22Rv1 (cell line): ENCODE results near the gene WASF1.

Source experiments
- H3K27ac ChIP-seq: fragments of 450-650 bp; 2 replicates; pipeline ENCODE4 v1.5.1; 2017
- ZFX ChIP-seq: fragments of 450-650 bp; IDR thresholded peaks from 2 replicates; pipeline ENCODE4 v1.6.1; 2017; ENCODE audit warnings: antibody characterized with exemption, borderline replicate concordance
- TF ChIP-seq, protein P1 (sequence below): fragments of 450-650 bp; IDR thresholded peaks from 2 replicates; pipeline ENCODE4 v1.5.1; 2017; ENCODE audit warnings: mild to moderate bottlenecking

Gene WASF1

DNA sequence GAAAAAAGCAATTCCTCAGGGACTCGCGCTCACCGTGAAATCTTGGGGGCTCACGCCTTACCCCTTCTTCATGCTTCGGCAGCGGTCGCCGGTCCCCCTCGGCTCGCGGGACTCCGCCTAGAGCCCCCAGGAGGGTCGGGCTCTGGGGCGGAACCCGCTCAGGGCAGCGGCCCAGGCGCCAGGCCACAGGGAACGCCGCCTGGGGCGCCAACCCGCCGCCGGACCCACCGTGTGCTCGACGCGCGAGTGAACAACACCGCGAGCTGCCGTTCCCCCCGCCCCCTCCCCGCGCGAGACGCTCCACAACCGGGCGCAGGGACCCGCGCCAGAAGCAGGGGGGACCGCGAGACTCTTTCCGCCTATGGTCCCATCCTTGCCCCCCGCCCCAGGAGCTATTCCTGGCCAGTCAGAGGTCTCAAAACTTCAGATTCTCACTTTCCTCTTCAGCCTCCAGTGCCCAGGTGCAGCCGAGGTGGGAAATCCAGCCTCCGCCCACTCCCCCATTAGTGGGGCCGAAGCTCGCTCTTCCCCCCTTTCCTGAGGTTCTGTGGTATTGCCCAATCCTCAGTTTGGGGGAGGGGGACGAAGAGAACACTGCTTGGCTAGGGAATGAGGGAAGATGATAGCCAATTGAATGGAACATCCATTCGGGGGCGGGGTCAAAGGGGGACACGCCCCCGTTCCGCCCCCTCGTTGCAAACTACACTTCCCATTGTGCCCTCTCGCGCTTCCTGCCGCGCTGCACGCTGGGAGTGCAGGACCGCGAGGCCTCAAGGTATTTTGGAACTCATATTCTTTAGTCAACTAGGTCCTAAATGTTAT lies at the start of gene WASF1:
Gene WASF1, minus strand, starts transcription at position 265 of the 822 bp plus-strand sequence. CDS start 52,069 bp downstream, outside the sequence.
- H3K27ac ChIP-seq, result peak within 1 kb of the TSS; percentile 82
- no peak for TF ChIP-seq ZFX
- TF ChIP-seq, protein P1, sequence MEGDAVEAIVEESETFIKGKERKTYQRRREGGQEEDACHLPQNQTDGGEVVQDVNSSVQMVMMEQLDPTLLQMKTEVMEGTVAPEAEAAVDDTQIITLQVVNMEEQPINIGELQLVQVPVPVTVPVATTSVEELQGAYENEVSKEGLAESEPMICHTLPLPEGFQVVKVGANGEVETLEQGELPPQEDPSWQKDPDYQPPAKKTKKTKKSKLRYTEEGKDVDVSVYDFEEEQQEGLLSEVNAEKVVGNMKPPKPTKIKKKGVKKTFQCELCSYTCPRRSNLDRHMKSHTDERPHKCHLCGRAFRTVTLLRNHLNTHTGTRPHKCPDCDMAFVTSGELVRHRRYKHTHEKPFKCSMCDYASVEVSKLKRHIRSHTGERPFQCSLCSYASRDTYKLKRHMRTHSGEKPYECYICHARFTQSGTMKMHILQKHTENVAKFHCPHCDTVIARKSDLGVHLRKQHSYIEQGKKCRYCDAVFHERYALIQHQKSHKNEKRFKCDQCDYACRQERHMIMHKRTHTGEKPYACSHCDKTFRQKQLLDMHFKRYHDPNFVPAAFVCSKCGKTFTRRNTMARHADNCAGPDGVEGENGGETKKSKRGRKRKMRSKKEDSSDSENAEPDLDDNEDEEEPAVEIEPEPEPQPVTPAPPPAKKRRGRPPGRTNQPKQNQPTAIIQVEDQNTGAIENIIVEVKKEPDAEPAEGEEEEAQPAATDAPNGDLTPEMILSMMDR, result no peak

DNA sequence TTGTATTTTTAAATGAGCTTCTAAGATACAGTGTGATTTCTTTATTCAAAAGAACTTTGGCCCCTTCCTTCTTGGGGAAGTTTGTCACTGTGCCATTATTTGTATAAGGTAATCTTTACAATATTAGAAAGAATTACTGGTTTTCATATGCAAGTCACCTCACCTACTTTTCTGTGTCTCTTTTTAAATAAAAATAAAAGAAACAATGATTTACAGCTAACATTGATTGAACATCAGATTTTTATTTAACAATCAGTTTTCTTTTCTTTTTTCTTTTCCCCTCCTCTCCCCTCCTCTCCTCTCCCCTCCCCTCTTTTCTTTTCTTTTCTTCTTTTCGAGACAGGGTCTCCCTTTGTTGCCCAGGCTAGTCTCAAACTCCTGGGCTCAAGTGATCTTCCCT lies 46.8 kb upstream of the WASF1 start:
- TF ChIP-seq ZFX, result no peak
- TF ChIP-seq, protein P1, result no peak
- H3K27ac ChIP-seq, result no peak overlapping the region

DNA sequence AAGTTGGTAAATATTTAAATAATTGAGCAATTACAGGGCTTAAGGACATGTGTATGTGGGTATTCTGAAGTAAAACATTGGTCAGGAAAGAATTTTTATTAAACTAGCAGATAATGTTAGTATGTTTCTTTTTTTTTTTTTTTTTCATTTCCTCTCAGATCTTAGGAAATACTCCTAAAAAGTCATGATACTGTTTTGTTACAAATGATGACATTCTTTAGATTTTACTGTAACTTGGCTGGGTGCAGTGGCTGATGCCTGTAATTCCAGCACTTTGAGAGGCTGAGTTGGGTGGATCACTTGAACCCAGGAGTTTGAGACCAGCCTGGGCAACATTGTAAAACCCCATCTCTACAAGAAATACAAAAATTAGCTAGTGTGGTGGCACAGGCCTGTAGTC lies 42.3 kb upstream of the WASF1 start:
- TF ChIP-seq ZFX, result no peak
- TF ChIP-seq, protein P1, result no peak
- no peak overlapping the region for H3K27ac ChIP-seq

DNA sequence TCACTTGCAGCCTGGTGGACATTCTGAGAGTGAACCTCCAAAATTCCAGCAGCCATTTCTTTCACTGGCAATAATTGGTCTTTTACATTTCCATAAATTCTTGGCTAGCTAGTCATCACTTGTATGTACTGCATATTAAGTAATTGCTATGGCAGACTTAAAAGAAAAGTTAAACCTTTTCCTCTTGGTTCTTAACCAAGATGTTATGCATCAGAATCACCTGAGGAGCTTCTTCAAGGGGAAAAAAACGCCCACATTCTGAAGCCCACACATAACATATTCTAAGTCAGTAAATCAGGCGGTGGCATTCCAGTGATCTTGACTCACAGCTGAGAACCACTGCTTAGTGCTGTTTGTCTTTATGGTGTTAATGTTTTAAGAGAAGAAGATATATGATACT lies 37.8 kb upstream of the WASF1 start:
- no peak overlapping the region for H3K27ac ChIP-seq
- TF ChIP-seq ZFX, result no peak
- TF ChIP-seq, protein P1, result no peak

DNA sequence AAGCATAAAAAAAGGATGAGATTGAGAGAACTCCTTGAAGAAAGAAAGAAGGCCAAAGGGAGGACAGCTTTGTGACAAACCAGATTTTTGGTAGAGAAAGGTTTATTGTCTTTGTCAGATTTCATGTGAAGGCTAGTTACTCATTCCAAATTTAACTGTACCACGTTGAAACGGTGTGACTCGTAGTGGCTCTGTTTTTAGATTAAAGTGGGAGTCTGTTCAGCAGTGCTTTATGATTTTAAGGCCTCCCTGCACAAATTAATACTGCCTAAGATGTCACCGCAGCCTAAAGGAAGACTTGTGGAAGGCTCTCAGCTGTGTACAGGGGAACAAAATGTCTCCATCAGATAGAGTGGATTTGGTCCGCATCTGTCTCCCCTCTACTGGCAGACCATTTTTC lies 36.7 kb upstream of the WASF1 start:
- TF ChIP-seq, protein P1, result no peak
- no peak for TF ChIP-seq ZFX
- no peak overlapping the region for H3K27ac ChIP-seq

DNA sequence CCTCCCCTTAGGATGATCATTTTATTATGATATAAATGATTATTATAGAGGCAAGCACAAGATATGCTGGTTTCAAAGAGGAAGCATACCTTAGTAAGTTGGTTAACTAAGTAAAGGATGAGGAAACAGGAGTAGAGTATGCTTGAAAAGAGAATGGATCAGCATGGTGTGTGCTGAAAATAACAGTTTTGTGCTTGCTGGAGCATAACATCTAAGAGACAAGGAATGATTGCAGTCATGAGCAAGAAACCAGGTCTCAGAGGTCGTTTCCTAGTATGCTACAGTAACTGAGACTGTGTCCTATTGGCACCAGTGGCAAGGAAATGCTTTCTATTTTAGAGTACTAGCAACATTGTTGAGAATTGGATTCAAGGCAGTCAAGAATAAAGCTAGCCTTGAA lies 34.9 kb upstream of the WASF1 start:
- TF ChIP-seq, protein P1, result no peak
- no peak for TF ChIP-seq ZFX
- no peak overlapping the region for H3K27ac ChIP-seq

DNA sequence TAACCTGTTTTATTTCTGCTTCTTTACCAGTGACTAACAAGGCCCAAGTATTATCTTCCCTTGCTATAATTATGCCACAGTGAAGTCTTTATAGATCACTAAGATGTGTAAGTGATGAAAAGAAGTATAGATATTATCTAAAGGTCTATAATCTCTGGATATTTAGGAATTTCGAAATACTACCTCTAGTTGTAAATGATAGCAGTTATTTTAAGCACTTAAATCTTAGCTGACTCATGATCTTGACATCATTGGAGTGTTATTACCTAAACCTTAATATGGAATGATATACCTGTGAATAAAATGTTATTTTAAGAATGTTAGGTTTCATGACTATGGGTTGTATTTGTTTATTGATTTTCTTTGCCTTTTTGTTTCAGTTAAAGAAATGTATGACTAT lies 32.3 kb upstream of the WASF1 start:
- no peak overlapping the region for H3K27ac ChIP-seq
- TF ChIP-seq ZFX, result no peak
- TF ChIP-seq, protein P1, result no peak
